ENCODE data around the gene FBXO11. TPM values are rescaled to one million over a fixed set of nuclear protein-coding genes. Genes with fewer than 3 reads are reported as not detected.

Gene FBXO11
- total and polyA plus RNA-seq, 2 of the 4 experiments (the other 2 are of a cell fraction): 27.1 to 29.6 TPM

DNA sequence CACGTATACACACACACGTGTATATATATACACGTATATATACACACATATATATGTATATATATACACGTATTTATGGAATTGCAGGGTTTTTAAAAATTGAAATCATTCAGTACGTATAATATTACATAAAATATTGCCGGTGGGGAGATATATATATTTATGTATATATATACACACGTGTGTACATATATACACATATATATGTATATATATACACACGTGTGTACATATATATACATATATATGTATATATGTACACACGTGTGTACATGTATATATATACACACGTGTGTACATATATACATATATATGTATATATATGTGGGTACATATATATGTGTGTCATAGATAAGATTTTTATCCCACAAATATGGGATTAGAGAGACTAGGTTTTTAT is 5.4 kb downstream of the FBXO11 start:
- Histone ChIP-seq H2AK9ac (replicated peaks; ENCODE audit: low read depth, low read length, poor library complexity) (no peak overlapping the region), H3K79me1 (ENCODE audit: low read depth in 1 of 2, low read length in 2 of 2) (peaks cover 3 to 17% of the 10 kb centered on the region in 2 experiments; a peak in 3 of 4 replicates), H4K5ac (ENCODE audit: low read depth, low read length) (no peak overlapping the region), H2BK20ac (ENCODE audit: low read depth, low read length) (no peak overlapping the region), H3K14ac (replicated peaks; ENCODE audit: low read depth, low read length) (no peak overlapping the region), H3K4ac (ENCODE audit: low read depth, low read length) (no peak overlapping the region), H2AK5ac (ENCODE audit: low read depth, low read length) (no peak overlapping the region), H3K18ac (ENCODE audit: low read depth, low read length) (no peak overlapping the region), H3K9ac (ENCODE audit: low read depth, low read length) (no peak overlapping the region), H2BK5ac (ENCODE audit: low read depth, low read length, poor library complexity, severe bottlenecking) (no peak overlapping the region), H2BK15ac (ENCODE audit: low read depth, low read length) (no peak overlapping the region), H4K20me1 (ENCODE audit: insufficient read depth, low read length) (peaks cover 74% of the 10 kb centered on the region), H2BK120ac (ENCODE audit: low read depth, low read length) (no peak overlapping the region), H2AFZ (replicated peaks; ENCODE audit: low read length, poor library complexity) (no peak overlapping the region), H3K56ac (ENCODE audit: extremely low read depth, insufficient read depth, low read length) (no peak overlapping the region), H3K4me2 (ENCODE audit: low read depth, low read length) (no peak overlapping the region), H3K4me1 (ENCODE audit: control insufficient read depth, insufficient read depth, low read length) (no peaks in the 10 kb centered on the region; the same call in none of the 2 replicates), H3K9me1 (ENCODE audit: insufficient read depth, low read length) (no peaks in the 10 kb centered on the region; the same call in 1 of the 2 replicates), H4K91ac (ENCODE audit: insufficient read depth, low read depth, low read length) (no peak overlapping the region), H3K36me3 (ENCODE audit: control insufficient read depth, insufficient read depth, low read length) (no peaks in the 10 kb centered on the region; the same call in 1 of the 2 replicates), H3K27me3 (ENCODE audit: control insufficient read depth, insufficient read depth, low read length) (no peaks in the 10 kb centered on the region), H4K8ac (ENCODE audit: low read depth in 2 of 2, low read length in 2 of 2) (no peak overlapping the region), H3K9me3 (ENCODE audit: control insufficient read depth, insufficient read depth, low read length) (no peaks in the 10 kb centered on the region), H3K23ac (ENCODE audit: low read depth, low read length) (no peak overlapping the region), H3K27ac (ENCODE audit: insufficient read depth, low read length) (no peak overlapping the region), H3K4me3 (ENCODE audit: insufficient read depth, low read depth, low read length) (no peak overlapping the region)
- no CpG with 5 or more reads among the region's 10 CpGs for WGBS, 2 experiments (ENCODE audit: extremely low coverage in 2 of 2, insufficient read length in 1 of 2)
- TF ChIP-seq MAZ (IDR thresholded peaks at IDR 0.05; ENCODE audit: borderline replicate concordance, low read depth, low read length): no peak
- no peak for TF ChIP-seq FOS (IDR thresholded peaks at IDR 0.05; ENCODE audit: low read depth, low read length)
- TF ChIP-seq MAFK (IDR thresholded peaks at IDR 0.05; ENCODE audit: low read depth, low read length): no peak
- TF ChIP-seq BHLHE40 (IDR thresholded peaks at IDR 0.05; ENCODE audit: low read depth, low read length): no peak
- no peak for TF ChIP-seq CHD1 (IDR thresholded peaks at IDR 0.05; ENCODE audit: low read depth, low read length)
- TF ChIP-seq, protein P1, sequence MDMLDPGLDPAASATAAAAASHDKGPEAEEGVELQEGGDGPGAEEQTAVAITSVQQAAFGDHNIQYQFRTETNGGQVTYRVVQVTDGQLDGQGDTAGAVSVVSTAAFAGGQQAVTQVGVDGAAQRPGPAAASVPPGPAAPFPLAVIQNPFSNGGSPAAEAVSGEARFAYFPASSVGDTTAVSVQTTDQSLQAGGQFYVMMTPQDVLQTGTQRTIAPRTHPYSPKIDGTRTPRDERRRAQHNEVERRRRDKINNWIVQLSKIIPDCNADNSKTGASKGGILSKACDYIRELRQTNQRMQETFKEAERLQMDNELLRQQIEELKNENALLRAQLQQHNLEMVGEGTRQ (IDR thresholded peaks at IDR 0.05; ENCODE audit: low read depth, low read length): no peak
- no peak for ATAC-seq (ENCODE audit: low read depth)
- no TSS peak for BruUV-seq (replicated peaks)
- dilution Hi-C loops (cut with HindIII; ENCODE audit: low sequenced_read_pairs, unreplicated experiment): no loop called here
- in situ Hi-C loops (cut with MboI; ENCODE audit: low sequenced_read_pairs): no loop called here
- ChIA-PET CTCF (no interaction called here), POLR2A (ENCODE audit: unreplicated experiment) (no interaction called here)
- intact Hi-C loops (cut with micrococcal nuclease): loop anchor here (5.0 kb wide), 1 partner anchor 44 kb away; no protein-coding TSS in a partner anchor
- DNase-seq: no peak
